GM21717 (cell line): ENCODE data around the gene TMEM151A.
"Not testable (repeated sequence)": the region's sequence is repeated elsewhere in the genome, so short reads cannot be mapped to it uniquely, and the experiment has no call there.

ENCODE experiments used
- ATAC-seq: cut with Tn5 transposase; IDR thresholded peaks from one replicate; pipeline ENCODE4 v1.9.1; 2021; ENCODE audit warnings: mild to moderate bottlenecking, moderate library complexity; ENCODE audit not compliant: unreplicated experiment

The TMEM151A gene

GRCh38 chr11:66320289-66320688 is 28.6 kb downstream of the TMEM151A start:
- not testable (repeated sequence) for ATAC-seq

GRCh38 chr11:66320748-66321147 is 29.1 kb downstream of the TMEM151A start:
- ATAC-seq, result not testable (repeated sequence)

DNA sequence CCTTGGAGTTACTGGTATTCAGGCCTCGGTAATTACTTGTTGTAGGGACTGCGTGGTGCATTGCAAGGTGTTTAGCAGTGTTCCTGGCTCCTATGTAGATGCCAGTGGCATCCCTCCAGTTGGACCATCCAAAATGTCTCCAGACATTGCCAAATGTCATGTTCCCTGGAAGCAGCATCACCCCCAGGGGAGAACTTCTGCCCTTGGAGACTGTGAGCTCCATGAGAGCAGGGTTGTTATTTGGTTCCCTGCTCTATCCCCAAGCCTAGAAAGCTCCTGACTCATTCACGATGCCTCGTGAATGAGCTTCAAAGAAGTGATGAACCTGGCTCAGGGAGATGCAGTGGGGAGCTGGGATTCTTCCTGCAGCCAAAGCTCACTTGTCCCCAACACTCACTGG is 29.9 kb downstream of the TMEM151A start:
- no peak for ATAC-seq

DNA sequence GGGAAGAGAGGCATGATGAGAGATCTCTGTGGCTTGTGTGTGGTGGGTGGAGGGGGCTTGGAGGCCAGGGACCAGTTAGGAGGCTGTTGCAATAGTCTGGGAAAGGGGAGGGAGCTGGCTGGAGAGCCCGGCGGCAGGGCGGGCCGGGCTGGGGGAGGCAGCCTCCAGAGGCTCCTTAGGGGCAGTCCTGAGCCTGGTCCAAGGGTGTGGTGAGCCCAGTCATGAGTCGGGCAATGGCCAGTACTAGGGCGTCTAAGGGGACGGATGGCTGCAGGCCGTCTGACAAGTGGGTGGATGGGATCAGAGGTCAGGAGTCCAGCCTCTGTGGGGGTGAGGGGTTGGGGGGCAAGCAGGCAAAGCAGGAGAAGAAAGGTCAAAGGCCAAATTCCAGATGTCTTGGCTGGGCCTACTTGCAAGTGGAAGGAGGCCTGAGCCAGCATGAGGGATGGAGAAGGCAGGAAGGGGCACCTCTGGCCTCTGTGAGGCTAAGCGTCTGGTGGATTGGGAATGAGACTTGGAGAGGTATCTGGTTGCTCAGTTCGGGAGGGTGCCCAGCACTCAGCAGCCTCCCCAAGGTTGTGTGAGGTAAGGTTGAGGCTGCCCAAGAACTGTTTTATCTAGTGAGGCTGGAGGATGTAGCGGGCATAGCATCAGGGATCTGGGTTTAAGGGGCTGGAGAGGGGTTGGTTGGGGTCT is 31.2 kb downstream of the TMEM151A start:
- ATAC-seq, result no peak

- ATAC-seq, result no peak
Measured at GRCh38 chr11:66323684-66324083, 32.0 kb downstream of the TMEM151A start.

- no peak for ATAC-seq
Measured at GRCh38 chr11:66324664-66325063, 33.0 kb downstream of the TMEM151A start.

GRCh38 chr11:66325263-66325671 is 33.6 kb downstream of the TMEM151A start:
- no peak for ATAC-seq

- no peak for ATAC-seq
Measured at GRCh38 chr11:66326261-66327111, 34.8 kb downstream of the TMEM151A start.

DNA sequence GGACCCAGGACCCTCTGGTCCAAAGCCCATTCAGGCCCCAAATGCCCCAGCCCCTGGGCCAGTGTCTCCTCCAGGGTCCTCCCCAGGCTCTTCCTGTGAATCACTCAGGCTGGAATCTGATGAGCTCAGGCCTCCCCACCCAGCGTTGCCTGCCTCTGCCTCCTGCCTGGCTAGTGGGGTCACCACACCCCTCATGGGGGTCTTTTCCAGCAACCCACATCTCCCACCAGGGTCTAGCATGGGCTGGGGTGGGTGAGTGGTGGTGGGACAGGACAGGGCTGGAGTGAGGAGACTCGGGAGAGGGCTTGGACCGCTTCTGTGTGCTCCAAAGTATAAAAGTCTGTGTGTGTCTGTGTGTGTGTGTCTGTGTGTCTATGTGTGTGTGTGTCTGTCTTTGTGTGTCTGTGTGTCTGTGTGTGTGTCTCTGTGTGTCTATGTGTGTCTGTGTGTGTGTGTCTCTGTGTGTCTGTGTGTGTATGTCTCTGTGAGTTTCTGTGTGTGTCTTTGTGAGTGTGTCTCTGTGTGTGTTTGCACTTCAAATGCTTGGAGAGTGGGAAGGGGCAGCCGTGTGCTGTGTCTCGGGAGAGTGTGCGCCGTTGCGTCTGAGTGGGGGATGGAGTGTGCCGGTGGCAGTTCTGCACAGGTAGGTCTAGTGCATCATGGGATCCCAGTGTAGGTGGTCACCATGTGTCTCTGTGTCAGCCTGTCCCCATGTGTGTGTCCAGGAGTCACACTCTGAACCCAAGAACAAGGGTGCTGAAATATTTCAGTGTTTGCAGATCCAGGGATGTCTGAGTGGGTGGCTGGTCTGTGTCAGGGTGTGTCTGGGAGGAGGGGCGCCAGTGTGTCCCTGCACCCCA is 35.7 kb downstream of the TMEM151A start:
- ATAC-seq, result no peak

DNA sequence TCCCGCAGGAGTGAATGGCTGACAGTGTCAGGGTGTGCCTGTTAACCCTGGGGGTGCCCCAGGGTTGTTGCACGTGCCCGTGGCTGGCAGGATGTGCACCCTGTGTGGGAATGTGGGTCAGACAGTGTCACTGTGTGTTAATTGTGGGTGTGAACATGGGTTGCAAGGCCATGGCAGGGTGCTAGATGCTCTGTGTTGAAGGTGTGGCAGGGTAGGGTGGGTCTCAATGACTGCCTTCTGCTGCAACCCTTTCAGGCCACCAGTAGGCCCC is 36.3 kb downstream of the TMEM151A start:
- no peak for ATAC-seq

DNA sequence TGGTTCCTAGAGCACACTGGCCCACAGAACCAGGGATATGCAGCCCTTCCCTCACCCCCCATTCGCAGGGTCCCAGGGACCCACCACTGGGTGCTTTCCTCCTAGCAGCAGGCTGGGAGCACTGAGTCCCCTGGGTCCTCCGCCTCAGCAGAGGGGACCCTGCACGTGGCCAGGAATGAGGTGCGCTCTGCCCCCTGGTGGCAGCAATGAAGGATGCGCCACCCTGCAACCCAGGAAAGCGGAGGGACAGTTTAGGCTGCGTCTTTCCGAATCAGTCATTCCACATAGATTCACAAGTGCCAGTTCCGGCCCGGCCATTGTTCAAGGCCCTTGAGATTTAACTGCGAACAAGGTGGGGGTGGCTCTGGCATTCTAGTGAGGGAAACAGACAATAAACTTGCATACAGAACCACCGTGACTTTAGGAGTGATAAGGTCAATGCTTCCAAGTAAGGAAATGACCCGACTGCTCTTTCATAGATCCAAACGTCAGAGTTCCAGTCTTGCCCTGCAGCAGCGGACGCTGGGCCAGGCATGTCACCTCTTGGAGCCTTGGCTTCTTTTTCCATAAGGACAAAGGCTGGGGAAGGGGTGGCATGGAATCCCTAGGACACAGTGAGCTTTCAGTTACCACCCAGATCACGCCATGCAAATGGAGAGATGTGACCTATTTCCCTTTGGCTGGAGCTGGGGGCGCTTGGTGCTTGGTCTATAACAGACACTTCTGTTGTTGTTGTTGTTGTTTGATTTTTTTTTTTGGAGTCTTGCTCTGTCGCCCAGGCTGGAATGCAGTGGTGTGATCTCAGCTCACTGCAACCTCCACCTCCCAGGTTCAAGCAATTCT is 36.8 kb downstream of the TMEM151A start:
- no peak for ATAC-seq

- ATAC-seq, result no peak
Measured at GRCh38 chr11:66329165-66329673, 37.5 kb downstream of the TMEM151A start.

GRCh38 chr11:66330931-66331330 is 39.2 kb downstream of the TMEM151A start:
- ATAC-seq, result no peak

GRCh38 chr11:66331542-66332370 is 40.1 kb downstream of the TMEM151A start:
- no peak for ATAC-seq

DNA sequence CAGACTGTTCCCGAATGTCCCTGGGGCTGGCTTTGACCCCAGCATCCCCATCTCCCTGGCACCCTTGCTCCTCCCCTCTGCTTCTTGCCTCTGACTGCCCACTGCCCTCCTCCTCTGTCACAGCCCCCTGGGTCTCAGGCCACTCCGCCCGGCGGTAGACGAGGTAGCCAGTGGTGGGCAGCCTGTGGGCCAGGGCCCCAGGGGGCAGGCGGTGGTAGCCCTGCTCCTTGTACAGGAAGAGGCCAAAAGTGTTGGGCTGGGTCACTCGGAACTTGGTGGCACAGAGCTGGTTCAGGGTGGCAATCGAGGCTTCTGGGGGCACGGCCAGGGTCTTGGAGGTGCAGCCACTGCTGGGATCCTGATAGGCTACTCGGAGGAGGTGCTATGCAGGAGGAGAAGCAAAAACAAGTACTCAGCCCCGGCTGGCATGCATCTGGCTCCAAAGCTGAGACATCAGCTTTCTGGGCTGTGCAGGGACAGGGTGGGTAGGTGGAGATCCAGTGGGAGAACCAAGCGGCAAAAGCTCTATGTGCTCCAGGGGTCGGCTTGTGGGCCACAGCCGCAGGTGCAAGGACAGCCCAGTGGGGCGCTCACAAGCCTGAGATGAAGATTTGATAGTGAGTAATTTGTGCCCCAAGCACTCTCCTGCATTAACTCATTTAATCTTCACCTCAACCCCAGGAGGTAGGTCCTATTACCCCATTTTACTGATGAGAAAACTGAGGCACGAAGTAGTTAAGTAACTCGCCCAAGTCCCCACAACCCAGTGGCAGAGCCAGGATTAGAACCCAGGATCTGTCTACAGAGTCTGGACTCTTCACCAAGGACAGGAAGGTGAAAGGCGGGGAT is 40.9 kb downstream of the TMEM151A start:
- ATAC-seq, result no peak

GRCh38 chr11:66333220-66333877 is 41.7 kb downstream of the TMEM151A start:
- no peak for ATAC-seq

- ATAC-seq, result no peak
Measured at GRCh38 chr11:66333896-66334604, 42.4 kb downstream of the TMEM151A start.
